Measurements from ENCODE around the gene CYP24A1.
A peak's percentile ranks its signal among the peaks of the same experiment; 100 is the strongest.

CYP24A1 gene

DNA sequence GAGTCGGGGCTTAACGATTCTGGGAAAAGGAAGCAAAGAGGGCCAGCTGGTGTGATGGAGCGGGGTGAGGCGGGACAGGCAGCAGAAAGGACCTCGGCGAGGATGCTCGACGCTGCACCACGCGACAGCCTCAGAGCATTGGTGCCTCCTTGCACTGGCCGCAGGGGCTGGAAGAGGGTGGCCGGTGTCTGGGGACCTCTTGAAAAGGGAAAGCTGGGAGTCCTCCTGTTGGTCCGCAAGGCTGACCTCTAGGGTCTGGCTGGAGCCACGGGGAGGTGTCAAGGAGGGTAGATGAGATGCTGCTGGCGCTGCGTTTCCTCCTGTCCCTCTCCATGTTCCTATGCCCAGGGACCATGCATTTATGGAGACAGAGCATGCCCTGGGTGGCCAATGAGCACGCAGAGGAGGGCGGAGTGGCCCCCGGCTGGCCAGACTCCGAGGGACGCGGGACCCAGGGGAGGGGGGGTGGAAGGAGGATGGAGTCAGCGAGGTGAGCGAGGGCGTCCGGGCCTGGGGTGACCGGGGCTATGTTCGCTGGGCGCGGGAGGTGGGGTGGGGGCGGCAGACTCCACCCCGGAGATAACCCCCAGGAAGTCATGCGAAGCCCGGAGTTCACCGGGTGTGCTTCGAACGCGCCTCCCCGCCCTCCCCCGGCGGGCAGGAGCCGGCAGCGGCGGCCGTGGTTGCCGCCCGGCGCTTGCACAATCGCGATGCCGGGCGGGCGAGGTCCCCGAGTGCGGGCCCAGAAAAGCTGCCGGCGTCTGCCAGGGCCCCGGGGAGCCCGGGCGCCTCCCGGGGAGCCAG lies at the start of gene CYP24A1:
Gene CYP24A1, minus strand, starts transcription at position 334 of the 804 bp plus-strand sequence. CDS start 407 bp downstream, outside the sequence.
- no peak for DNase-seq (ENCODE audit: low read depth)
- TF ChIP-seq, protein P1, sequence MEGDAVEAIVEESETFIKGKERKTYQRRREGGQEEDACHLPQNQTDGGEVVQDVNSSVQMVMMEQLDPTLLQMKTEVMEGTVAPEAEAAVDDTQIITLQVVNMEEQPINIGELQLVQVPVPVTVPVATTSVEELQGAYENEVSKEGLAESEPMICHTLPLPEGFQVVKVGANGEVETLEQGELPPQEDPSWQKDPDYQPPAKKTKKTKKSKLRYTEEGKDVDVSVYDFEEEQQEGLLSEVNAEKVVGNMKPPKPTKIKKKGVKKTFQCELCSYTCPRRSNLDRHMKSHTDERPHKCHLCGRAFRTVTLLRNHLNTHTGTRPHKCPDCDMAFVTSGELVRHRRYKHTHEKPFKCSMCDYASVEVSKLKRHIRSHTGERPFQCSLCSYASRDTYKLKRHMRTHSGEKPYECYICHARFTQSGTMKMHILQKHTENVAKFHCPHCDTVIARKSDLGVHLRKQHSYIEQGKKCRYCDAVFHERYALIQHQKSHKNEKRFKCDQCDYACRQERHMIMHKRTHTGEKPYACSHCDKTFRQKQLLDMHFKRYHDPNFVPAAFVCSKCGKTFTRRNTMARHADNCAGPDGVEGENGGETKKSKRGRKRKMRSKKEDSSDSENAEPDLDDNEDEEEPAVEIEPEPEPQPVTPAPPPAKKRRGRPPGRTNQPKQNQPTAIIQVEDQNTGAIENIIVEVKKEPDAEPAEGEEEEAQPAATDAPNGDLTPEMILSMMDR (IDR thresholded peaks at IDR 0.05; ENCODE audit: low read depth, low read length, missing control alignments), result no peak
- in situ Hi-C loops (cut with HindIII; ENCODE audit: low sequenced_read_pairs), result no loop called here
- H3K4me3 ChIP-seq (ENCODE audit: low read depth, low read length), result peak within 1 kb of the TSS; percentile 30

DNA sequence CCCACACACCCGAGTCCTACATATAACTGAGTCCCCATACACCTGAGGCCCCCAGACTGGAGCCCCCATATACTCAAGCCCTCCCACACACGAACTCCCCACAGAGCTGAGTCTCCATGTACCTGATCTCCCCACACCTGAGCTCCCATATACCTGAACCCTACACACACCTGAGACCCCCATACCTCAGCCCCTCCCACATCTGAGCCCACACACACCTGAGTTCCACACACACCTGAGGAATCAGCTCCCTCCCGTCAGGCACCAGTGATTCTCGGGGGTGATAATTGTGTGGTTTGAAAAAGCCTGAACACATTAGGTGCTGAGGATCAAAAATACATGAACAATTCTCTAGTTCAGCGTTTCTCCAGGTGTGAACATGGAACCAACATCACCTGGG lies 49.5 kb upstream of the CYP24A1 start:
- DNase-seq (ENCODE audit: low read depth), result no peak
- no peak overlapping the region for H3K4me3 ChIP-seq (ENCODE audit: low read depth, low read length)
- TF ChIP-seq, protein P1 (IDR thresholded peaks at IDR 0.05; ENCODE audit: low read depth, low read length, missing control alignments), result no peak
- in situ Hi-C loops (cut with HindIII; ENCODE audit: low sequenced_read_pairs), result no loop called here

DNA sequence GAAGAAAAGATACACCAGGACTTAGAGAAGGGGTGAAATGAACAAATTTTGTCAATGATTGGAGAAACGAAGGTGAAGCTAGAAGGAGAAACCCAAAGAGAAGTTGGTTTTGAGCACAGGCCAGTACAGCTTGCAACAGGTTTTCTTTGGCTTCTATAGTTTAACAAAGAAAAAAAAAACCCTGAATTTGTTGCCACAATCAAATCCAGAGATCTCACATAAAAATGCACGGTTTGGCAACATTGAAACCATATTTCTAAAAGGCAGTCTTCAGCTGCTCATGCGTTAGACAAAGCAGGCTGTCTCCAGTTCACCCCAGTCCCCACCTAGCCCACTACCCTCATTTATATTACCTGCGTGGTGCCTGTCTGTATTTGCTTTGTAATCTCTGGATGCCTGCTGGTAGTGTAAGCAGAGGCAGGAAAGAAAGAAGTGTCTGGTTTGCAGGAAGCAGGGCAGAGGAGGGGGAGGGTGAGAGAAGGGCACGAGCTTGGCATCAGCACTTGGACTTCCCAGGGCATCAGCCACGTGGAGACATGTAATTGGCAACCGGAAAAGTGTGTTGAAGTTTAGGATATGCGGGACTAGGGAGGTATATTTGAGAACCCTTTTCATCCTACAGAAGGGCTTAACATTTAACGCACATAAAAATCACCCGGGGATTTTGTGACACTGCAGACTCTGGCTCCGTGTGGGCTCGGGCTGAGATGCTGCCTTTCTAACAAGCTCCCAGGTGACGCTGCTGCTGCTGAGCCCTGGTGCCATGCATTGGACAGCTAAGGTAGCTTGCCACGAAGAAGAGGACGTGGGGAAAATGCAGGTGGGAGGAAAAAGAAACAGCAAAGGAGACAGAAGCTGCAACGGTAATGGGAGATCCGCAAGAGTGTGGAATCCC lies 48.5 kb upstream of the CYP24A1 start:
- DNase-seq (ENCODE audit: low read depth), result no peak
- TF ChIP-seq, protein P1 (IDR thresholded peaks at IDR 0.05; ENCODE audit: low read depth, low read length, missing control alignments), result no peak
- in situ Hi-C loops (cut with HindIII; ENCODE audit: low sequenced_read_pairs), result no loop called here
- H3K4me3 ChIP-seq (ENCODE audit: low read depth, low read length), result no peak overlapping the region

DNA sequence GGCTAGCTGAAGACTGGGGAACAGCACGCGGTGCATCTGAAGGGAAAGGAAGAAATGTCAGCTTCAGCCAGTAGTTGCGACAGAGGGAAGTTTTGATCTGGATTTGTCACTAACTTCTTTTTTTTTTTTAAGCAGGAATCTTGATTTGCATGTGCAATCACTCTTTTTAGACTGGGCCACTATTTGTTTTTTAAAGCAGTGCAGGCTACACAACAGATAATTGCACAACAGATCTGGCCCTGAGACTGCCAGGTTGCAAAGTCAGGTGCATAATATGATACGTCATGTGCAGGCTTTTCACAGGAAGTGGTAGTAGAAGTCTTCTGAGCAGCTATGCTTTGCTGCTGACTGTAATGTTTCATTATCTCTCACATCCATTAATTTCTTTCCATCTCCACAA lies 47.6 kb upstream of the CYP24A1 start:
- DNase-seq (ENCODE audit: low read depth), result no peak
- in situ Hi-C loops (cut with HindIII; ENCODE audit: low sequenced_read_pairs), result no loop called here
- TF ChIP-seq, protein P1 (IDR thresholded peaks at IDR 0.05; ENCODE audit: low read depth, low read length, missing control alignments), result no peak
- no peak overlapping the region for H3K4me3 ChIP-seq (ENCODE audit: low read depth, low read length)

DNA sequence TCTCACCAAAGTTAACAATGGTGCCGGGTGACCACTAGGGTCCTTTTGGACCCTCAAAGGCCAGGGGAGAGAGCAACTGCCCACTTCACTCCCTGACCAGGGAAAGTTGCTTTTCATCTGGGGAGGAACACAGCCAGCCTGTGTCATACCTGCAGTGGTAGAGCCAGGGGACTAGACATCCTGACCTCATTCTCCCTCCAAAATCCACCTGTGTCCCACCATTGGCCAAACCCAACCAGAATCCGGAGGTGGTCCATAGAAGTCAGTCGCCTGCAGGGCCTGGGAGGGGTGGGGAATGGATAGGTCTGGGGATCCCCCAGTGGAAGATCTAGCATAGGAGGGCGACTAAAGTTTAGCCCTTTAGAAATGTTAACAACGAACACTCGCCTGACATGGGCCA lies 46.9 kb upstream of the CYP24A1 start:
- in situ Hi-C loops (cut with HindIII; ENCODE audit: low sequenced_read_pairs), result no loop called here
- TF ChIP-seq, protein P1 (IDR thresholded peaks at IDR 0.05; ENCODE audit: low read depth, low read length, missing control alignments), result no peak
- DNase-seq (ENCODE audit: low read depth), result no peak
- no peak overlapping the region for H3K4me3 ChIP-seq (ENCODE audit: low read depth, low read length)

DNA sequence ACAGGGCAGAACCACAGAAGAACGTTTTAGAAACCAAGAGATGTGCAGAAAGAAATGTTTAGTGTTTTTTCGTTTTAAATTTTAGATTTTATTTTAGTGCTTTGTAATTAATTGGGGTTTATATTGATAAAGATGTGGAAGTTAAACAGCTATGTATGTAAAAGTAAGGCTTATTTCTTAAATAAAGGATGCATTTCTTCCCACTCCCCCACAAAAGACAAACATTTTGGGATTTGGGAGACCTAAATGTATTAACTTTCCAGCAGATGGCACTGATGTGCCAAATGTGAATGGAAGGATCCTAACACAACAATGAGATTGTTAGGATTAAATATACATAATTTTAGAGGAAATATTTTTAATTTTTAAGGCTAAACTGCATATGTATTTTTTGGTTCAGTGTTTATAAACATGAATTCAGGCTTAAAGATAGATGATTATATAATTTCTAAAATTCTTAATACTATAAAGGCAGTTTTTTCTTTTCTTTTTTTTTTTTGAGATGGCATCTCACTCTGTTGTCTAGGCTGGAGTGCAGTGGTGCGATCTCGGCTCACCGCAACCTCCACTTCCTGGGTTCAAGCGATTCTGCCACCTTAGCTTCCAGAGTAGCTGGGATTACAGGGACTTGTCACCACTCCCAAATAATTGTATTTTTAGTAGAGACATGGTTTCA lies 46.1 kb upstream of the CYP24A1 start:
- no peak overlapping the region for H3K4me3 ChIP-seq (ENCODE audit: low read depth, low read length)
- in situ Hi-C loops (cut with HindIII; ENCODE audit: low sequenced_read_pairs), result loop anchor here (5.0 kb wide), 1 partner anchor 37 kb away; no protein-coding TSS in a partner anchor
- peak; percentile 38 for DNase-seq (ENCODE audit: low read depth)
- TF ChIP-seq, protein P1 (IDR thresholded peaks at IDR 0.05; ENCODE audit: low read depth, low read length, missing control alignments), result peak; percentile 57

Measured in astrocyte of the cerebellum (primary cell).